ENCODE data around the gene DGKI.

DGKI gene

DNA sequence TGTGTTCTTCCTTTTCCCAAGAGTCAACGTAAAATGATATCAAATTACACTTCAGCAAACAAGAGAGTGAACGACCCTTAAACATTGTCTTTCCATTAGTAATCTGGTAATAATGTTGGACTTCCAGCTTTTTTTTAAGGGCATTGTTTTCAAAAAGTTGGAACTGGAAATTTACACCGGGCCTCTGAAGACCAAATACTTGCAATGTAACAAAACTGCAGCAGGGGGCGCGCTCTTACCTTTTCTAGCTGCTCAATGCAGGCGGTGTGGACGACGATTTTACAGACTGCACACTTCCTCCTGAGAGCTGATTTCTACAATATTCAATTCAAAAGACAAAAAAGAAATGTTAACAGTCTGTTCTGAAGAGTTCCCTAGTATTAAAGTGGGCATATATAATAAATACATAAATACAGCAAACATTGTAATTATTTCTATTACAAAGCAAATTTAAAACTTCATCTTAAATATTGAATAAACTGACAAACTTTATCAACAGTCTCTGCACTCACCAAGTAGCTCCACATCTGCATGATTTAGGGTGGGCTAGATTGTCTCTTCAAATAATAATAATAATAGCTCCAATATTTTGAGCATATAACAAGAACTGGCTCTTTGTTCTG is 190.4 kb downstream of the DGKI start:
- peak; percentile 83 for DNase-seq (ENCODE audit: low read depth, low spot score)
- peak; percentile 80 for TF ChIP-seq CTCF (IDR thresholded peaks at IDR 0.05; ENCODE audit: low read depth, low read length)
- no peak overlapping the region for H3K4me3 ChIP-seq (ENCODE audit: low read depth, low read length)
- in situ Hi-C loops (cut with HindIII; ENCODE audit: low sequenced_read_pairs) = no loop called here

GRCh38 chr7:137655804-137656203 is 191.0 kb downstream of the DGKI start:
- no peak for DNase-seq (ENCODE audit: low read depth, low spot score)
- in situ Hi-C loops (cut with HindIII; ENCODE audit: low sequenced_read_pairs) = no loop called here
- TF ChIP-seq CTCF (IDR thresholded peaks at IDR 0.05; ENCODE audit: low read depth, low read length) = no peak
- H3K4me3 ChIP-seq (ENCODE audit: low read depth, low read length) = no peak overlapping the region

DNA sequence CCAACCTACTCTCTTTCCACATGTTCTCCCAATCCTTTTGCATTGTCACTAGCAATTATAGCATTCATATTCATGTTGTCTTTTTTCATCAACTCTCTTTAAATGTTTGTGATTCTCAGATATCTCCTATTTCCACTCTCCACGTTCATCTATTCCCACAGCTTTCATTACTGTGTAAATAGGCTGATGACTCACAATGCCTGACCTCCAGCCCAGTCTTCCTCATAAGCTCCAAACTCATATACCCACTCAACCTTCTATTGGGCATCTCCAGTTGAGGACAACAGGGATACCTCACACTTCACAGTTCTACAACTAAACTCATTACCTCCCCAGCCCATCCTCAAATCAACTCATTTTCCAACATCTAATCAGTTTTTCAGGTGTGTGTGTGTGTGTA is 194.1 kb downstream of the DGKI start:
- no peak for TF ChIP-seq CTCF (IDR thresholded peaks at IDR 0.05; ENCODE audit: low read depth, low read length)
- DNase-seq (ENCODE audit: low read depth, low spot score) = peak; percentile 58
- in situ Hi-C loops (cut with HindIII; ENCODE audit: low sequenced_read_pairs) = no loop called here
- no peak overlapping the region for H3K4me3 ChIP-seq (ENCODE audit: low read depth, low read length)

DNA sequence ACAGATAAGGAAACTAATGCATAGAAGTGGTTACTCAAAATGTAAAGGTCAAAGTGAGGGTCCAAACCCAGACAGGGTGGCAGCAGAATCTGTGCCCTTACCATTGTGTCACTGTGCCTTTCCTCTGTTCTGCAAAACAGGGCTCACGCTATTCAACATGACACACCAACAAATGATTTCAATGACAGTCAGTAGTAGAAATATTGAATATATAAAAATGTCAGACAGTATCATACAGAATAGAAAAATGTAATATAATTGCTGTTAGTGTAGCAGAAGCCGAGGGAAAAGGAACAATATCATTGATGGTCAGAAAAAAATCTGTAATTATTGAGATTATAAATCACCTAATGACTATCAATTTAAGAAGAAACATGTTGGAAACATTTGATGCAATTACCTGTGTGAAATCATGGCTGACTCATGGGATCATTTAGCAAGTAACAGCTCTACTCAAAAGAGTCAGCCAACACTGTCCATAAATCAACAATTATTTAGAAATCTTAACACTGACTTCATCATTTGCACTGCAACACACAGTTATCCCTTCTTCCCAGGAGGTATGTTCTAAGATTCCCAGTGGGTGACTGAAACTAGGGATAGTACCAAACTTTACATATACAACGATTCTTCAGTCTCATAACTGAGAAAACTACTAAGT is 198.7 kb downstream of the DGKI start:
- in situ Hi-C loops (cut with HindIII; ENCODE audit: low sequenced_read_pairs) = no loop called here
- no peak for TF ChIP-seq CTCF (IDR thresholded peaks at IDR 0.05; ENCODE audit: low read depth, low read length)
- DNase-seq (ENCODE audit: low read depth, low spot score) = no peak
- H3K4me3 ChIP-seq (ENCODE audit: low read depth, low read length) = no peak overlapping the region

GRCh38 chr7:137642472-137642871 is 204.3 kb downstream of the DGKI start:
- in situ Hi-C loops (cut with HindIII; ENCODE audit: low sequenced_read_pairs) = no loop called here
- H3K4me3 ChIP-seq (ENCODE audit: low read depth, low read length) = no peak overlapping the region
- TF ChIP-seq CTCF (IDR thresholded peaks at IDR 0.05; ENCODE audit: low read depth, low read length) = no peak
- DNase-seq (ENCODE audit: low read depth, low spot score) = peak; percentile 12

DNA sequence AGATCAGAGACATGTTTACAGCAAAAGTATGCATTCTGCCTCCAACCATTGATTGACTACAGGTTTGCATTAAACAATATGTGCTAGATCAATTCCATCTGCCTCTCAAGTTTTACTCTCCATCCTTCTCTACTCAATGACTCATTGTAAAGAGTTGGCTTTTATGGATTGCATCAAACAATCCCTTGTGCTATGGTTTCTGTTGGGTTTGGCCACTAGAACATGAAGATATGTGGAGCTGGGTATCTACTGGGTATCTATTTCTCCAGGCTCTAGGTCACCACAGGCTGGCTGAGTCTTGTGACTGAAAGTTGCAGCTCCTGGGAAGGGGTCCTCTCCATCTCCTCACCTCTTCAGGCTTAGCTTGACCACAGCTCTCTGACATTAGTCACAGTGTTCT is 204.7 kb downstream of the DGKI start:
- DNase-seq (ENCODE audit: low read depth, low spot score) = no peak
- TF ChIP-seq CTCF (IDR thresholded peaks at IDR 0.05; ENCODE audit: low read depth, low read length) = no peak

More for the DNA sequence above, 204.7 kb downstream of the DGKI start:
- no peak overlapping the region for H3K4me3 ChIP-seq (ENCODE audit: low read depth, low read length)
- in situ Hi-C loops (cut with HindIII; ENCODE audit: low sequenced_read_pairs) = no loop called here

All from astrocyte of the spinal cord (primary cell).